Right lobe of liver (tissue), 6 donors: Measurements from ENCODE around the gene ACAD10. TPM values are rescaled to one million over a fixed set of nuclear protein-coding genes. Genes with fewer than 3 reads are reported as not detected.
"Not testable (repeated sequence)": the region's sequence is repeated elsewhere in the genome, so short reads cannot be mapped to it uniquely, and the experiment has no call there.

Experiments used
- ATAC-seq, 4 donors: fragments of 200-7000 bp; cut with Tn5 transposase; one replicate each; pipeline ENCODE4 v1.9.1; 2020; ENCODE audit warnings: mild to moderate bottlenecking in 4 of 4, moderate library complexity in 4 of 4
- DNase-seq, 3 donors: peaks; one replicate each; pipeline ENCODE4 v3.0.0-alpha.2; 2020
- H3K27ac ChIP-seq, 3 donors: fragments of 200-600 bp; one replicate each; pipeline ENCODE4 v1.8.0; 2022
- H3K27me3 ChIP-seq, 2 donors: fragments of 200-600 bp; one replicate each; pipeline ENCODE4 v1.8.0; 2022
- H3K36me3 ChIP-seq, 4 donors: fragments of 200-600 bp; sonication (generic) in 1 of 4; one replicate each; pipeline versions ENCODE4 v1.5.1 to v1.8.0; 2017 to 2022; ENCODE audit warnings: control low read depth in 1 of 4
- H3K4me1 ChIP-seq, 4 donors: fragments of 200-600 bp; sonication (generic) in 1 of 4; one replicate each; pipeline versions ENCODE4 v1.5.1 to v1.8.0; 2017 to 2022; ENCODE audit warnings: control low read depth in 1 of 4
- H3K4me3 ChIP-seq, 3 donors: fragments of 200-600 bp; one replicate each; pipeline ENCODE4 v1.8.0; 2022
- H3K9me3 ChIP-seq, 4 donors: fragments of 200-600 bp; sonication (generic) in 1 of 4; one replicate each; pipeline versions ENCODE4 v1.5.1 to v1.8.0; 2017 to 2022; ENCODE audit warnings: control low read depth in 1 of 4
- POLR2A ChIP-seq: fragments of 450-650 bp; IDR thresholded peaks from one replicate; pipeline ENCODE4 v1.6.1; 2017; ENCODE audit warnings: antibody characterized with exemption, mild to moderate bottlenecking
- WGBS: methylation state at CpG from one replicate; pipeline ENCODE4 v1.1.6; 2018; ENCODE audit warnings: low coverage, low lambda C conversion rate; ENCODE audit not compliant: insufficient coverage; ENCODE audit errors: missing lambda C conversion rate; 5-methylcytosine and 5-hydroxymethylcytosine counted together
- intact Hi-C, 2 donors: fragments of 100-400 bp; cut with DNase I; formaldehyde crosslinking; loops; one replicate each; pipeline versions ENCODE4 v1.11.2 to v1.14.1; 2022
- total RNA-seq, 6 experiments: library from RNA; depleted of rRNA in 2 of 6; stranded (reverse); fragments of >200 nt in 2 of 6; fragmentation: NEBNext Ultra II Directional in 3 of 6; extraction: Animal tissue kit (Norgen Biotek cat#: 25700) in 3 of 6; gene quantifications; one replicate each; pipeline versions ENCODE4 v1.1.0 to v1.2.4, GENCODE V29; 2016 to 2023
- TF ChIP-seq, protein P1 (sequence below), 4 donors: fragments of 200-600 bp in 3 of 4; fragments of 450-650 bp in 1 of 4; IDR thresholded peaks; one replicate each; pipeline versions ENCODE4 v1.5.1 to v1.8.0; 2016 to 2022; ENCODE audit warnings: antibody characterized with exemption in 4 of 4, mild to moderate bottlenecking in 2 of 4
- donor health status: DM: no; HTN: yes; CAD: no.
- donor health status: DM: no; HTN: no; CAD: no.
- donor health status: DM: no; HTN: no; CAD: no.
- donor health status: DM: no; HTN: yes; CAD: no.
- donor health status: DM: no; HTN: yes; CAD: no.

The ACAD10 gene
- total RNA-seq, 6 experiments from 2014 or later = 24.7 to 41.7 (median 26.8) TPM

DNA sequence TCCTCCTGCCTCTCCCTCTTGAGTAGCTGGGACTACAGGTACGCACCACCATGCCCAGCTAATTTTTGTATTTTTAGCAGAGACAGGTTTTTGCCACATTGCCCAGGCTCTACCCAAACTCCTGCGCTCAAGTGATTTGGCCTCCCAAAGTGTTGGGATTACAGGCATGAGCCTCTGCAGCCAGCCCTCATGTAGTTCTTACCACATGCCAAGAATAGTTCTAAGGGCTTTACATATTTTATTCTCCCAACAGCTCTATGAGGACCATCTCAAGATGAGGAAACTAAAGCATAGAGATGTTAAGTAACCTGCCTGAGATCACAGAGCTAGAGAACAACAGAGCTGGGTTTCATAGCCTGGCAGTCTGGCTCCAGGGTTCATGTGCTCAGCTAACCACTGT is 42.9 kb downstream of the ACAD10 start:
- Histone ChIP-seq H3K27me3 (no peaks in the 10 kb centered on the region), H3K9me3 (no peaks in the 10 kb centered on the region), H3K27ac (no peak overlapping the region), H3K4me3 (no peak overlapping the region), H3K36me3 (peaks cover 0 to 12% (median 4%) of the 10 kb centered on the region in 4 donors), H3K4me1 (no peaks in the 10 kb centered on the region)
- intact Hi-C loops = no loop called here
- no CpG with 5 or more reads among the region's 2 CpGs for WGBS
- DNase-seq (peak in 1 of 3 donors; percentile 1), ATAC-seq (no peak)
- no peak for TF ChIP-seq POLR2A
- TF ChIP-seq, protein P1, sequence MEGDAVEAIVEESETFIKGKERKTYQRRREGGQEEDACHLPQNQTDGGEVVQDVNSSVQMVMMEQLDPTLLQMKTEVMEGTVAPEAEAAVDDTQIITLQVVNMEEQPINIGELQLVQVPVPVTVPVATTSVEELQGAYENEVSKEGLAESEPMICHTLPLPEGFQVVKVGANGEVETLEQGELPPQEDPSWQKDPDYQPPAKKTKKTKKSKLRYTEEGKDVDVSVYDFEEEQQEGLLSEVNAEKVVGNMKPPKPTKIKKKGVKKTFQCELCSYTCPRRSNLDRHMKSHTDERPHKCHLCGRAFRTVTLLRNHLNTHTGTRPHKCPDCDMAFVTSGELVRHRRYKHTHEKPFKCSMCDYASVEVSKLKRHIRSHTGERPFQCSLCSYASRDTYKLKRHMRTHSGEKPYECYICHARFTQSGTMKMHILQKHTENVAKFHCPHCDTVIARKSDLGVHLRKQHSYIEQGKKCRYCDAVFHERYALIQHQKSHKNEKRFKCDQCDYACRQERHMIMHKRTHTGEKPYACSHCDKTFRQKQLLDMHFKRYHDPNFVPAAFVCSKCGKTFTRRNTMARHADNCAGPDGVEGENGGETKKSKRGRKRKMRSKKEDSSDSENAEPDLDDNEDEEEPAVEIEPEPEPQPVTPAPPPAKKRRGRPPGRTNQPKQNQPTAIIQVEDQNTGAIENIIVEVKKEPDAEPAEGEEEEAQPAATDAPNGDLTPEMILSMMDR (IDR thresholded peaks at IDR 0.05) = no peak

DNA sequence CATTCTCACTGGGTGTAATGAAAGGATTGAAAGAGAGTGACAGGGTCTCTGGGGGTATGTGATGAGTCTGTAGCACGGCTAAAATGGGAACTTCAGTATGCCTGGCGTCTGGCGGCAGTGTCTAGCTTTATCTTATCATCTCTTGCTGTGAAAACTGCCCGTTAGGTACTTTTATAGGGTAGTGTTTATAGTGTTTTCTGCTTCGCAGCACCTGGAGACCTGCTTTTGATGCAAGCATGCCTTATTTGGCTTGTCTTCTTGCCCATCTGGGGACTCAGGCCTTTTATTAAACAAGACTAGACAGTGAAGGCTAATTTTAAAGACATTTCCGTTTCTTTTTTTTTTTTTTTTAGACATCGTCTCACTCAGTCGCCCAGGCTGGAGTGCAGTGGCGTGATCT is 44.6 kb downstream of the ACAD10 start:
- Histone ChIP-seq H3K36me3 (peaks cover 0 to 19% (median 4%) of the 10 kb centered on the region in 4 donors), H3K4me1 (no peaks in the 10 kb centered on the region), H3K27me3 (no peaks in the 10 kb centered on the region), H3K9me3 (no peaks in the 10 kb centered on the region), H3K27ac (no peak overlapping the region), H3K4me3 (no peak overlapping the region)
- ATAC-seq (no peak), DNase-seq (peak in 1 of 3 donors; percentile 1)
- TF ChIP-seq POLR2A = no peak
- TF ChIP-seq, protein P1 (IDR thresholded peaks at IDR 0.05) = no peak
- intact Hi-C loops = no loop called here
- 89% methylated on average over 8 of the region's 9 CpGs for WGBS

DNA sequence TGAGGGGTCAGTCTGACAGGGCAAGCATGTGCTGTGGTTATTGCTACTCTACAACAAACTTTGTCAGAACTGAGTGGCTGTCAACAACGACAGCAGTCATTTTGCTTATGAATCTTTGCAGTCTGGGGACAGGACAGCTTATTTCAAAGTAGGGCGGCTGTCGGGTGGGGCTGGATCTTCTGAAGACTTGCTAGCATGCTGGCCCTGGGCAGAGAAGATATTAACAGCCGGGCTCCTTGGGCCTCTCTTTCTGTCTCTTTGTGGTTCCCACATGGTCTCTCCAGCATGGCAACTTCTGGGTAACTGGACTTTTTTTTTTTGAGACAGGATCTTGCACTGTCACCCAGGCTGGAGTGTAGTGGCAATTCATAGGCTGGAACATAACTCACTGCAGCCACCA is 46.9 kb downstream of the ACAD10 start:
- Histone ChIP-seq H3K27me3 (no peaks in the 10 kb centered on the region), H3K27ac (no peak overlapping the region), H3K9me3 (no peaks in the 10 kb centered on the region), H3K36me3 (peaks cover 0 to 35% (median 6%) of the 10 kb centered on the region in 4 donors), H3K4me3 (no peak overlapping the region), H3K4me1 (no peaks in the 10 kb centered on the region)
- WGBS = 52% methylated on average over 3 of the region's 4 CpGs
- ATAC-seq (no peak), DNase-seq (peak in 1 of 3 donors; percentile 8)
- no peak for TF ChIP-seq POLR2A
- intact Hi-C loops = no loop called here

DNA sequence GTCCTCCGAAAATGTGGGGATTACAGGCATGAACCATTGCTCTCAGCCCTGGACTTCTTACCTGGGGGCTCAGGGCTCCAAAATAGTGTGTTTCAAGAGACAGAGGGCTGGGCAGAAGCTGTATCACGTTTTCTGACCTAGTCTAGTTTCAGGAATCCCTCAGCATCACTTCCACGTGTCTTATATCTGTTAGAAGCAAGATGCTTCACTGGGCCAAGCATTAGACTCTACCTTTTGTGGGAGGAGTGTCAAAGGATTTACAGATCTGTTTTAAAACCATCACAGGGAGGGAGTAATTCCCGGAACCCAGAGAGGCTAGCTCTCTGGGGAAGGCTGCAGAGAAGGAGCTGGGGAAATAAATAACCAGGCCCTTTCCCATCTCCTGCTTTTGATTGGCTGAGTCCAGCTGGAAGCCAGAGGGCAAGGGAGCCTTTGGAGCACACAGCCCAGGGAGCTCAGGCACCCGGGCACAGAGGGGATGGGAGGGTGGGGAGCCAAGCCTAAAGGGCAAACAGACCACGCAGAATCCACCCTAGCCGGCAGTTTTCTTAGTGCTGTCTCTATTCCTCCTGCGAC is 47.6 kb downstream of the ACAD10 start:
- peaks cover 0 to 38% (median 6%) of the 10 kb centered on the region in 4 donors for H3K36me3 ChIP-seq
- WGBS = 84% methylated on average over 3 of the region's 8 CpGs

DNA sequence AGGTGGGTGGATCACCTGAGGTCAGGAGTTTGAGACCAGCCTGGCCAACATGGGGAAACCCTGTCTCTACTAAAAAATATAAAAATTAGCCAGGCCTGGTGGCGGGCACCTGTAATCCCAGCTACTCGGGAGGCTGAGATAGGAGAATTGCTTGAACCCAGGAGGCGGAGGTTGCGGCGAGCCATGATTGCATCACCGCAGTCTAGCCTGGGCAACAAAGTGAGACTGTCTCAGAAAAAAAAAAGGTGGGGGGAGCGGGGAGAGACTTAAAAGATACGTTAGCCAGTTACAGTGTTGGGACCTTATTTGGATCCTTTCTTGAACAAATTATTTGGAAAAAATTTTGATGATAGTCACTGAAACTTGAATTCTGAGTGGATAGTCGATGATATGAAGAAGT is 53.7 kb downstream of the ACAD10 start:
- DNase-seq, H3K27ac ChIP-seq, H3K4me3 ChIP-seq, H3K27me3 ChIP-seq, ATAC-seq, H3K9me3 ChIP-seq, intact Hi-C loops: not testable (repeated sequence)
- WGBS = 97% methylated on average over 9 of the region's 9 CpGs
- Histone ChIP-seq H3K36me3 (peaks cover 0 to 26% (median 3%) of the 10 kb centered on the region in 4 donors), H3K4me1 (peaks cover 0 to 15% (median 5%) of the 10 kb centered on the region in 4 donors)

More for the DNA sequence above, 47.6 kb downstream of the ACAD10 start:
- no peaks in the 10 kb centered on the region for H3K27me3 ChIP-seq
- H3K9me3 ChIP-seq = no peaks in the 10 kb centered on the region
- TF ChIP-seq POLR2A = no peak
- TF ChIP-seq, protein P1 (IDR thresholded peaks at IDR 0.05) = no peak
- H3K27ac ChIP-seq = no peak overlapping the region
- no peaks in the 10 kb centered on the region for H3K4me1 ChIP-seq
- DNase-seq (no peak), ATAC-seq (no peak)
- no peak overlapping the region for H3K4me3 ChIP-seq
- intact Hi-C loops = no loop called here
